ENCODE data around the gene HSPB3. TPM values are rescaled to one million over a fixed set of nuclear protein-coding genes. Genes with fewer than 3 reads are reported as not detected.
"Not testable (repeated sequence)": the region's sequence is repeated elsewhere in the genome, so short reads cannot be mapped to it uniquely, and the experiment has no call there.

The HSPB3 gene
- polyA plus RNA-seq, 4 donors, result 0.13 to 2.7 (median 0.55) TPM; not detected in 1

- 48 to 54% (median 52%) methylated on average over 3 of the region's 3 CpGs for WGBS, 3 donors
- FAIRE-seq, result no peak
- Histone ChIP-seq H3K27ac (ENCODE audit: low read depth in 1 of 3, low read length in 2 of 3) (no peak overlapping the region), H3K36me3 (ENCODE audit: control insufficient read depth in 3 of 3, insufficient read depth in 2 of 3, low read depth in 1 of 3, low read length in 3 of 3) (no peaks in the 10 kb centered on the region), H3K4me3 (ENCODE audit: low read depth in 1 of 3, low read length in 3 of 3) (no peak overlapping the region), H3K9me3 (ENCODE audit: control insufficient read depth in 2 of 2, insufficient read depth in 1 of 2, low read depth in 1 of 2, low read length in 1 of 2) (no peaks in the 10 kb centered on the region), H3K27me3 (ENCODE audit: control insufficient read depth in 3 of 3, insufficient read depth in 3 of 3, low read length in 3 of 3) (no peaks in the 10 kb centered on the region), H3K4me1 (ENCODE audit: control insufficient read depth in 3 of 3, insufficient read depth in 2 of 3, low read depth in 1 of 3, low read length in 2 of 3) (no peaks in the 10 kb centered on the region)
- no peak for DNase-seq
Observed at GRCh38 chr5:54421976-54422375, 33.5 kb upstream of the HSPB3 start.

- Histone ChIP-seq H3K4me3 (ENCODE audit: low read depth in 1 of 3, low read length in 3 of 3) (no peak overlapping the region), H3K9me3 (ENCODE audit: control insufficient read depth in 2 of 2, insufficient read depth in 1 of 2, low read depth in 1 of 2, low read length in 1 of 2) (no peaks in the 10 kb centered on the region), H3K27me3 (ENCODE audit: control insufficient read depth in 3 of 3, insufficient read depth in 3 of 3, low read length in 3 of 3) (no peaks in the 10 kb centered on the region), H3K36me3 (ENCODE audit: control insufficient read depth in 3 of 3, insufficient read depth in 2 of 3, low read depth in 1 of 3, low read length in 3 of 3) (no peaks in the 10 kb centered on the region), H3K27ac (ENCODE audit: low read depth in 1 of 3, low read length in 2 of 3) (no peak overlapping the region), H3K4me1 (ENCODE audit: control insufficient read depth in 3 of 3, insufficient read depth in 2 of 3, low read depth in 1 of 3, low read length in 2 of 3) (no peaks in the 10 kb centered on the region)
- 88 to 93% (median 88%) methylated on average over 2 of the region's 2 CpGs for WGBS, 3 donors
- no peak for DNase-seq
- FAIRE-seq, result no peak
Observed at GRCh38 chr5:54425258-54425657, 30.2 kb upstream of the HSPB3 start.

- Histone ChIP-seq H3K9me3 (ENCODE audit: control insufficient read depth in 2 of 2, insufficient read depth in 1 of 2, low read depth in 1 of 2, low read length in 1 of 2) (no peaks in the 10 kb centered on the region), H3K4me3 (ENCODE audit: low read depth in 1 of 3, low read length in 3 of 3) (no peak overlapping the region), H3K27ac (ENCODE audit: low read depth in 1 of 3, low read length in 2 of 3) (no peak overlapping the region), H3K27me3 (ENCODE audit: control insufficient read depth in 3 of 3, insufficient read depth in 3 of 3, low read length in 3 of 3) (no peaks in the 10 kb centered on the region), H3K36me3 (ENCODE audit: control insufficient read depth in 3 of 3, insufficient read depth in 2 of 3, low read depth in 1 of 3, low read length in 3 of 3) (no peaks in the 10 kb centered on the region), H3K4me1 (ENCODE audit: control insufficient read depth in 3 of 3, insufficient read depth in 2 of 3, low read depth in 1 of 3, low read length in 2 of 3) (no peaks in the 10 kb centered on the region)
- DNase-seq, result no peak
- FAIRE-seq, result no peak
- 76 to 85% (median 83%) methylated on average over 1 of the region's 1 CpG for WGBS, 3 donors
Observed at GRCh38 chr5:54426209-54426608, 29.3 kb upstream of the HSPB3 start.

GRCh38 chr5:54434650-54435049, 20.8 kb upstream of the HSPB3 start:
- not testable (repeated sequence) for H3K27me3 ChIP-seq (ENCODE audit: control insufficient read depth in 3 of 3, insufficient read depth in 3 of 3, low read length in 3 of 3); FAIRE-seq; H3K36me3 ChIP-seq (ENCODE audit: control insufficient read depth in 3 of 3, insufficient read depth in 2 of 3, low read depth in 1 of 3, low read length in 3 of 3); DNase-seq; H3K4me1 ChIP-seq (ENCODE audit: control insufficient read depth in 3 of 3, insufficient read depth in 2 of 3, low read depth in 1 of 3, low read length in 2 of 3); H3K4me3 ChIP-seq (ENCODE audit: low read depth in 1 of 3, low read length in 3 of 3); H3K9me3 ChIP-seq (ENCODE audit: control insufficient read depth in 2 of 2, insufficient read depth in 1 of 2, low read depth in 1 of 2, low read length in 1 of 2); H3K27ac ChIP-seq (ENCODE audit: low read depth in 1 of 3, low read length in 2 of 3)
- 89 to 96% (median 95%) methylated on average over 2 of the region's 2 CpGs for WGBS, 3 donors

GRCh38 chr5:54438620-54439389, 16.7 kb upstream of the HSPB3 start:
- WGBS, 3 donors, result 67 to 78% (median 73%) methylated on average over 7 of the region's 7 CpGs
- peaks cover 0 to 11% (median 0%) of the 10 kb centered on the region in 3 donors for H3K4me1 ChIP-seq (ENCODE audit: control insufficient read depth in 3 of 3, insufficient read depth in 2 of 3, low read depth in 1 of 3, low read length in 2 of 3)
- no peak overlapping the region for H3K27ac ChIP-seq (ENCODE audit: low read depth in 1 of 3, low read length in 2 of 3)
- H3K9me3 ChIP-seq (ENCODE audit: control insufficient read depth in 2 of 2, insufficient read depth in 1 of 2, low read depth in 1 of 2, low read length in 1 of 2), result no peaks in the 10 kb centered on the region
- H3K4me3 ChIP-seq (ENCODE audit: low read depth in 1 of 3, low read length in 3 of 3), result no peak overlapping the region
- H3K36me3 ChIP-seq (ENCODE audit: control insufficient read depth in 3 of 3, insufficient read depth in 2 of 3, low read depth in 1 of 3, low read length in 3 of 3), result no peaks in the 10 kb centered on the region
- DNase-seq, result peak in 1 of 2 donors; percentile 52
- peaks cover 0 to 4% (median 0%) of the 10 kb centered on the region in 3 donors for H3K27me3 ChIP-seq (ENCODE audit: control insufficient read depth in 3 of 3, insufficient read depth in 3 of 3, low read length in 3 of 3)
- no peak for FAIRE-seq

- DNase-seq (peak in 1 of 2 donors; percentile 54), FAIRE-seq (no peak)
- WGBS, 3 donors, result 61 to 65% (median 65%) methylated on average over 6 of the region's 6 CpGs
- peaks cover 0 to 11% (median 0%) of the 10 kb centered on the region in 3 donors for H3K4me1 ChIP-seq (ENCODE audit: control insufficient read depth in 3 of 3, insufficient read depth in 2 of 3, low read depth in 1 of 3, low read length in 2 of 3)
- H3K27me3 ChIP-seq (ENCODE audit: control insufficient read depth in 3 of 3, insufficient read depth in 3 of 3, low read length in 3 of 3), result peaks cover 0 to 4% (median 0%) of the 10 kb centered on the region in 3 donors
- no peak overlapping the region for H3K4me3 ChIP-seq (ENCODE audit: low read depth in 1 of 3, low read length in 3 of 3)
- peak overlapping the region in 1 of 3 donors; percentile 39 for H3K27ac ChIP-seq (ENCODE audit: low read depth in 1 of 3, low read length in 2 of 3)
- H3K9me3 ChIP-seq (ENCODE audit: control insufficient read depth in 2 of 2, insufficient read depth in 1 of 2, low read depth in 1 of 2, low read length in 1 of 2), result no peaks in the 10 kb centered on the region
- H3K36me3 ChIP-seq (ENCODE audit: control insufficient read depth in 3 of 3, insufficient read depth in 2 of 3, low read depth in 1 of 3, low read length in 3 of 3), result no peaks in the 10 kb centered on the region
Observed at GRCh38 chr5:54440456-54440893, 15.0 kb upstream of the HSPB3 start.

GRCh38 chr5:54442271-54442670, 13.2 kb upstream of the HSPB3 start:
- no peaks in the 10 kb centered on the region for H3K9me3 ChIP-seq (ENCODE audit: control insufficient read depth in 2 of 2, insufficient read depth in 1 of 2, low read depth in 1 of 2, low read length in 1 of 2)
- 9 to 13% (median 10%) methylated on average over 1 of the region's 1 CpG for WGBS, 3 donors

GRCh38 chr5:54443270-54443669, 12.2 kb upstream of the HSPB3 start:
- H3K9me3 ChIP-seq (ENCODE audit: control insufficient read depth in 2 of 2, insufficient read depth in 1 of 2, low read depth in 1 of 2, low read length in 1 of 2), result no peaks in the 10 kb centered on the region
- FAIRE-seq, result no peak
- no peak overlapping the region for H3K27ac ChIP-seq (ENCODE audit: low read depth in 1 of 3, low read length in 2 of 3)
- H3K4me1 ChIP-seq (ENCODE audit: control insufficient read depth in 3 of 3, insufficient read depth in 2 of 3, low read depth in 1 of 3, low read length in 2 of 3), result peaks cover 0 to 10% (median 0%) of the 10 kb centered on the region in 3 donors
- no peak overlapping the region for H3K4me3 ChIP-seq (ENCODE audit: low read depth in 1 of 3, low read length in 3 of 3)
- no peaks in the 10 kb centered on the region for H3K36me3 ChIP-seq (ENCODE audit: control insufficient read depth in 3 of 3, insufficient read depth in 2 of 3, low read depth in 1 of 3, low read length in 3 of 3)
- peaks cover 0 to 4% (median 0%) of the 10 kb centered on the region in 3 donors for H3K27me3 ChIP-seq (ENCODE audit: control insufficient read depth in 3 of 3, insufficient read depth in 3 of 3, low read length in 3 of 3)
- no peak for DNase-seq

More at GRCh38 chr5:54442271-54442670, 13.2 kb upstream of the HSPB3 start:
- no peak for FAIRE-seq
- H3K27me3 ChIP-seq (ENCODE audit: control insufficient read depth in 3 of 3, insufficient read depth in 3 of 3, low read length in 3 of 3), result peaks cover 0 to 4% (median 0%) of the 10 kb centered on the region in 3 donors
- DNase-seq, result no peak
- no peak overlapping the region for H3K4me3 ChIP-seq (ENCODE audit: low read depth in 1 of 3, low read length in 3 of 3)
- peaks cover 0 to 11% (median 0%) of the 10 kb centered on the region in 3 donors for H3K4me1 ChIP-seq (ENCODE audit: control insufficient read depth in 3 of 3, insufficient read depth in 2 of 3, low read depth in 1 of 3, low read length in 2 of 3)
- no peaks in the 10 kb centered on the region for H3K36me3 ChIP-seq (ENCODE audit: control insufficient read depth in 3 of 3, insufficient read depth in 2 of 3, low read depth in 1 of 3, low read length in 3 of 3)
- no peak overlapping the region for H3K27ac ChIP-seq (ENCODE audit: low read depth in 1 of 3, low read length in 2 of 3)
